WTC11 (cell line): ENCODE measurements around the gene KRT9.

Experiments used
- FOXP1 ChIP-seq: sonication (generic); formaldehyde crosslinking; IDR thresholded peaks from 2 replicates; pipeline ENCODE4 v1.8.0; 2022; ENCODE audit warnings: missing genetic modification reagents, mild to moderate bottlenecking, moderate library complexity, borderline replicate concordance
- TF ChIP-seq, protein P1 (sequence below): fragments of 200-600 bp; IDR thresholded peaks from 2 replicates; pipeline ENCODE4 v1.8.0; 2022; ENCODE audit warnings: antibody characterized with exemption

- TF ChIP-seq FOXP1 (CRISPR knock-in tag), result no peak
- TF ChIP-seq, protein P1, sequence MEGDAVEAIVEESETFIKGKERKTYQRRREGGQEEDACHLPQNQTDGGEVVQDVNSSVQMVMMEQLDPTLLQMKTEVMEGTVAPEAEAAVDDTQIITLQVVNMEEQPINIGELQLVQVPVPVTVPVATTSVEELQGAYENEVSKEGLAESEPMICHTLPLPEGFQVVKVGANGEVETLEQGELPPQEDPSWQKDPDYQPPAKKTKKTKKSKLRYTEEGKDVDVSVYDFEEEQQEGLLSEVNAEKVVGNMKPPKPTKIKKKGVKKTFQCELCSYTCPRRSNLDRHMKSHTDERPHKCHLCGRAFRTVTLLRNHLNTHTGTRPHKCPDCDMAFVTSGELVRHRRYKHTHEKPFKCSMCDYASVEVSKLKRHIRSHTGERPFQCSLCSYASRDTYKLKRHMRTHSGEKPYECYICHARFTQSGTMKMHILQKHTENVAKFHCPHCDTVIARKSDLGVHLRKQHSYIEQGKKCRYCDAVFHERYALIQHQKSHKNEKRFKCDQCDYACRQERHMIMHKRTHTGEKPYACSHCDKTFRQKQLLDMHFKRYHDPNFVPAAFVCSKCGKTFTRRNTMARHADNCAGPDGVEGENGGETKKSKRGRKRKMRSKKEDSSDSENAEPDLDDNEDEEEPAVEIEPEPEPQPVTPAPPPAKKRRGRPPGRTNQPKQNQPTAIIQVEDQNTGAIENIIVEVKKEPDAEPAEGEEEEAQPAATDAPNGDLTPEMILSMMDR, result no peak
These were observed 16.6 kb downstream of the KRT9 start for GRCh38 chr17:41555105-41555887.
